OCI-LY3 (cell line): ENCODE results near the gene SLC25A44.

Source experiments
- H2AFZ ChIP-seq: fragments of 200-600, 300-600 bp; shearing (Covaris generic); 2 replicates; pipeline ENCODE4 v1.6.0; 2014; ENCODE audit warnings: antibody characterized with exemption, low read depth, low read length
- H3K27ac ChIP-seq: fragments of 200-600, 300-600 bp; sonication (generic); 2 replicates; pipeline ENCODE4 v1.5.1; 2014; ENCODE audit warnings: mild to moderate bottlenecking, low read length, moderate library complexity, mixed read lengths
- H3K27me3 ChIP-seq: fragments of 200-600, 300-600 bp; sonication (generic); 2 replicates; pipeline ENCODE4 v1.6.1; 2014; ENCODE audit warnings: low read depth, low read length, mixed read lengths
- H3K36me3 ChIP-seq: fragments of 200-600, 300-600 bp; sonication (generic); replicated peaks from 2 replicates; pipeline ENCODE3; 2014; ENCODE audit warnings: low read depth, low read length, mixed read lengths
- H3K4me1 ChIP-seq: fragments of 300-600, 200-600 bp; sonication (generic); 2 replicates; pipeline ENCODE4 v1.6.1; 2014; ENCODE audit warnings: low read length, mixed read lengths
- H3K4me2 ChIP-seq: fragments of 200-600, 300-600 bp; sonication (generic); 2 replicates; pipeline ENCODE4 v1.6.1; 2014; ENCODE audit warnings: low read length, mixed read lengths
- H3K4me3 ChIP-seq: fragments of 300-600, 200-600 bp; sonication (generic); 2 replicates; pipeline ENCODE4 v1.5.1; 2014; ENCODE audit warnings: antibody characterized with exemption, mild to moderate bottlenecking, low read length, moderate library complexity
- H3K79me2 ChIP-seq: fragments of 300-600, 200-600 bp; shearing (Covaris generic); 2 replicates; pipeline ENCODE4 v1.6.1; 2014; ENCODE audit warnings: mild to moderate bottlenecking, low read length, mixed read lengths
- H3K9ac ChIP-seq: fragments of 300-600, 200-600 bp; shearing (Covaris generic); 2 replicates; pipeline ENCODE4 v1.6.0; 2014; ENCODE audit warnings: mild to moderate bottlenecking, low read length, moderate library complexity
- H3K9me3 ChIP-seq: fragments of 200-600, 300-600 bp; shearing (Covaris generic); 2 replicates; pipeline ENCODE4 v1.6.1; 2014; ENCODE audit warnings: low read length, mixed read lengths; ENCODE audit not compliant: insufficient read depth
- H4K20me1 ChIP-seq: fragments of 200-600, 300-600 bp; sonication (generic); 2 replicates; pipeline ENCODE4 v1.6.1; 2016; ENCODE audit warnings: low read length, mixed read lengths; ENCODE audit not compliant: insufficient read depth
- EZH2phosphoT487 ChIP-seq: fragments of 200-600 bp; shearing (Covaris generic); IDR thresholded peaks from 2 replicates; pipeline ENCODE4 v1.6.1; 2018; ENCODE audit warnings: antibody characterized with exemption, mixed run types, low read depth
- TF ChIP-seq, protein P1 (sequence below): fragments of 200-600, 300-600 bp; sonication (generic); IDR thresholded peaks from 2 replicates; pipeline ENCODE4 v1.5.1; 2014; ENCODE audit warnings: antibody characterized with exemption, low read length, low read depth

SLC25A44 gene

DNA sequence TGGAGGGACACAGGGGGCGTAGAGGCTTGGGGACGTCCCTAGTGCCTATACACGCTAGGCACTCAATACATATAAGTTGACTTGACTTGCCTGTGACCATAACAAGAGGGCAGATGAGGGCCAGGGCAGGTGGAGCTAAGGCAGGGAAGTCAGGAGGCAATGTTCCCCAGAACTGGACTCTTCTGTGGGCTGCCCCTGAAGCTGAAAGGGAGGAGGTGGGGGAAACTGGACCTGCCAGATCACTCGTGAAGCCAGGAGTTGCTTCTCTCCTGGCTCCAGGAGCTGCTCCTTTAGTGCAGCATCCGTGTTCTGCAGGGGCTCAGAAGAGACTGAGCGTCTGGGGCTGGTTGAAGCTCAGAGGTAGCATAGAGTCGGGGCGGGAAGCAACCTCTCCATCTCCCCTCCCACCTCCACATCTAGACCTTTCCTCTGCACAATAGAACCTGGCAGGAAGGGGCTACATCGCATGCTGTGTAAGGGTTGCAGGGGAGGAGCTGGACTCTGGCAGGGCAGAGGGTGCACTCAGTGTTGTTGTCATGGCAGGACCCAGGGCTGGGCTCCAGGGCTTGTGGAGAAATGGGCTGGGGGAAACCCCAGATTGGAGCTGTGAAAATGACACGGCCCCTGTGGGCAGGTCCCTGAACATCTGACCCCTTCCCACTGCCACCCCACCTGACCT lies 43.4 kb upstream of the SLC25A44 start:
- peak overlapping the region; percentile 68 for H3K4me3 ChIP-seq
- peak overlapping the region; percentile 30; the same call in 1 of the 2 replicates for H3K9ac ChIP-seq
- H4K20me1 ChIP-seq: no peaks in the 10 kb centered on the region
- TF ChIP-seq, protein P1, sequence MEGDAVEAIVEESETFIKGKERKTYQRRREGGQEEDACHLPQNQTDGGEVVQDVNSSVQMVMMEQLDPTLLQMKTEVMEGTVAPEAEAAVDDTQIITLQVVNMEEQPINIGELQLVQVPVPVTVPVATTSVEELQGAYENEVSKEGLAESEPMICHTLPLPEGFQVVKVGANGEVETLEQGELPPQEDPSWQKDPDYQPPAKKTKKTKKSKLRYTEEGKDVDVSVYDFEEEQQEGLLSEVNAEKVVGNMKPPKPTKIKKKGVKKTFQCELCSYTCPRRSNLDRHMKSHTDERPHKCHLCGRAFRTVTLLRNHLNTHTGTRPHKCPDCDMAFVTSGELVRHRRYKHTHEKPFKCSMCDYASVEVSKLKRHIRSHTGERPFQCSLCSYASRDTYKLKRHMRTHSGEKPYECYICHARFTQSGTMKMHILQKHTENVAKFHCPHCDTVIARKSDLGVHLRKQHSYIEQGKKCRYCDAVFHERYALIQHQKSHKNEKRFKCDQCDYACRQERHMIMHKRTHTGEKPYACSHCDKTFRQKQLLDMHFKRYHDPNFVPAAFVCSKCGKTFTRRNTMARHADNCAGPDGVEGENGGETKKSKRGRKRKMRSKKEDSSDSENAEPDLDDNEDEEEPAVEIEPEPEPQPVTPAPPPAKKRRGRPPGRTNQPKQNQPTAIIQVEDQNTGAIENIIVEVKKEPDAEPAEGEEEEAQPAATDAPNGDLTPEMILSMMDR: no peak
- TF ChIP-seq EZH2phosphoT487: no peak
- no peak overlapping the region for H2AFZ ChIP-seq
- H3K4me2 ChIP-seq: peak overlapping the region; percentile 78
- no peaks in the 10 kb centered on the region for H3K79me2 ChIP-seq
- H3K4me1 ChIP-seq: peaks cover 98% of the 10 kb centered on the region
- no peaks in the 10 kb centered on the region for H3K27me3 ChIP-seq
- peak overlapping the region; percentile 72 for H3K27ac ChIP-seq
- no peaks in the 10 kb centered on the region for H3K9me3 ChIP-seq
- H3K36me3 ChIP-seq: no peaks in the 10 kb centered on the region

DNA sequence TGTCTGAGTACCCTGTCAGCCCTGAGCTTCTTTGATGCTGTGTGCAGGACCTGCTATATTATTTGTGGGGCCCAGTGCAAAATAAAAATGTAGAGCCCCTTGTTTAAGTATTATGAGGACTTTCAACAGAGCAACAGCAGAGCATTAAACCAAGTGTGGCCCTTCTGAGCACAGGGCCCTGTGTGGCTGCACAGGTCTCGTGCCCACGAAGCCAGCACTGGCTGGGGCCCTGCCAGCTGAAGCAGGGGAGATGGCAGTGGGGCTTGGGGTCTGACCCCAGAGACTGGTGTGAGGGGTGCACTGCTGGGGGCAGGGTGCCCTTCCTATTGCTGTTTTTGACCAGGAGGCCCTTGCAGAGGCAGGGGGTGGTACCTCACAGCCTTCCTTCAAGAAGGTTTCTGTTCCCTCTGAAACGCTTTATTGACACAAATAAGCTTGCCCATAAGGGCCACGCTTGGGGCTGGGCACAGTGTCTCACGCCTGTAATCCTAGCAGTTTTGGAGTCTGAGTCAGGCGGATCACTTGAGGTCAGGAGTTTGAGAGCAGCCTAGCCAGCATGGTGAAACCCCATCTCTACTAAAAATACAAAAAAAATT lies 42.7 kb upstream of the SLC25A44 start:
- no peaks in the 10 kb centered on the region for H3K27me3 ChIP-seq

DNA sequence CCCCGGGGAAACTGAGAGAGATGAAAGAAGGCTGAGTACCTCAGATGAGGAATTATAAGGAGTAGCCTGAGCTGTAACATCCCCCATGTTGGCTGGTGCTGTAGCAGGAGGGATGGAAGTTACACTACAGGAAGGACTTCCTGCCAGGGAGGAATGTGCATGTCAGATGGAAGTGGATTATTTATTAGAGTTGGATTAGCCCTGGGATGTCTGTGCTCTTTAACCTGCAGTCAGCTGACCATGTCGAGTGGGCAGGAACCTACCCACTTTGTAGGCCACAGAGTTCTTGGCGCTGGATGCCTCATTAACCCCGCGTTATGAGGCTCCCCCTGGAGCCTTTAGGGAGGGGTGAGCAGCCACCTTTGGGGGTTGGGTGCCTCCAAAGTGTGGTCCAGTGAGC lies 41.3 kb upstream of the SLC25A44 start:
- no peak overlapping the region for H3K4me2 ChIP-seq
- H3K79me2 ChIP-seq: no peaks in the 10 kb centered on the region
- no peaks in the 10 kb centered on the region for H4K20me1 ChIP-seq
- H3K27me3 ChIP-seq: no peaks in the 10 kb centered on the region
- no peak overlapping the region for H3K27ac ChIP-seq
- H3K4me3 ChIP-seq: no peak overlapping the region
- H3K9ac ChIP-seq: no peak overlapping the region
- H3K9me3 ChIP-seq: no peaks in the 10 kb centered on the region
- no peak for TF ChIP-seq EZH2phosphoT487
- TF ChIP-seq, protein P1: no peak
- H3K36me3 ChIP-seq: no peaks in the 10 kb centered on the region
- no peak overlapping the region for H2AFZ ChIP-seq
- peaks cover 92% of the 10 kb centered on the region for H3K4me1 ChIP-seq

More for the DNA sequence above, 42.7 kb upstream of the SLC25A44 start:
- Histone ChIP-seq H3K36me3 (no peaks in the 10 kb centered on the region), H3K4me1 (peaks cover 100% of the 10 kb centered on the region), H3K4me3 (peak overlapping the region; percentile 68), H3K79me2 (no peaks in the 10 kb centered on the region), H3K9me3 (no peaks in the 10 kb centered on the region), H2AFZ (no peak overlapping the region), H3K4me2 (peak overlapping the region; percentile 78), H4K20me1 (no peaks in the 10 kb centered on the region), H3K27ac (peak overlapping the region; percentile 72), H3K9ac (peak overlapping the region; percentile 30; the same call in 1 of the 2 replicates)
- TF ChIP-seq EZH2phosphoT487: no peak

DNA sequence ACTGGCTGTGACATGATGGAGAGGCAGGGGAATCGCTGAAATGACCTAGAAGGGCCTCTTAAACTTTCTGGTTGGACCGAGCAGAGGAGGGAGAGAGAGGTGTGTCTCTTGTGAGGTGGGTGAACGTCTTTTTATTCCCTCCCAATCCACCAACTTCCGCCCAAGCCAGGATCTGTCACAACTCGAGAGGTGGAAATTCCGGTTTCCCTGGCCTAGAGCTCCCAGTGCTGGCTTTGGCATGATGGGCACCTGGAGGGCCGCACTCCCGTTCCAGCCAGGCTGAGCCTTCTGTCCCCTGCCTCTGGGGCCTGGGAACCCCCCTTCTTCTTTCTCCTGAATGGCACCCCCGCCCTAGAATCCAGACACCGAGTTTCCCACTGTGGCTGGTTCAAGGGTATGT lies 40.5 kb upstream of the SLC25A44 start, which contains the start of gene SEMA4A:
SEMA4A (plus strand) TSS at position 224 of the 400 bp plus-strand sequence. CDS start 994 bp downstream, outside the sequence.
- no peaks in the 10 kb centered on the region for H3K9me3 ChIP-seq
- peak within 1 kb of the TSS; percentile 82; the same call in 1 of the 2 replicates for H2AFZ ChIP-seq
- peak within 1 kb of the TSS; percentile 70 for H3K9ac ChIP-seq
- no peaks in the 10 kb centered on the region for H3K27me3 ChIP-seq
- peak within 1 kb of the TSS; percentile 58 for H3K27ac ChIP-seq
- peak within 1 kb of the TSS; percentile 97 for H3K4me2 ChIP-seq
- H3K79me2 ChIP-seq: no peaks in the 10 kb centered on the region
- TF ChIP-seq, protein P1: no peak
- no peak for TF ChIP-seq EZH2phosphoT487
- no peaks in the 10 kb centered on the region for H3K36me3 ChIP-seq
- H4K20me1 ChIP-seq: no peaks in the 10 kb centered on the region
- peak within 1 kb of the TSS; percentile 83 for H3K4me3 ChIP-seq
- peaks cover 88% of the 10 kb centered on the region for H3K4me1 ChIP-seq
